BE2C (cell line): ENCODE data around the gene NFASC.

Source experiments
- DNase-seq: peaks from one replicate; pipeline ENCODE4 v3.0.0-alpha.2; 2020
- H3K27me3 ChIP-seq: fragments of 250-450 bp; sonication (Bioruptor Pico); 2 replicates; pipeline ENCODE4 v1.5.1; 2020; ENCODE audit warnings: mild to moderate bottlenecking
- H3K36me3 ChIP-seq: fragments of 250-450 bp; sonication (Bioruptor Pico); 2 replicates; pipeline ENCODE4 v1.5.1; 2020; ENCODE audit warnings: mild to moderate bottlenecking
- H3K4me1 ChIP-seq: fragments of 250-450 bp; sonication (Bioruptor Pico); 2 replicates; pipeline ENCODE4 v1.5.1; 2020
- H3K4me3 ChIP-seq: 2 replicates; pipeline ENCODE4 v1.5.1; 2011; ENCODE audit warnings: low read depth, low read length
- H3K9me3 ChIP-seq: fragments of 250-450 bp; sonication (Bioruptor Pico); 2 replicates; pipeline ENCODE4 v1.5.1; 2020
- TF ChIP-seq, protein P1 (sequence below): IDR thresholded peaks from 2 replicates; pipeline ENCODE4 v1.5.1; 2012; ENCODE audit warnings: mild to moderate bottlenecking, low read depth, low read length

Gene NFASC

DNA sequence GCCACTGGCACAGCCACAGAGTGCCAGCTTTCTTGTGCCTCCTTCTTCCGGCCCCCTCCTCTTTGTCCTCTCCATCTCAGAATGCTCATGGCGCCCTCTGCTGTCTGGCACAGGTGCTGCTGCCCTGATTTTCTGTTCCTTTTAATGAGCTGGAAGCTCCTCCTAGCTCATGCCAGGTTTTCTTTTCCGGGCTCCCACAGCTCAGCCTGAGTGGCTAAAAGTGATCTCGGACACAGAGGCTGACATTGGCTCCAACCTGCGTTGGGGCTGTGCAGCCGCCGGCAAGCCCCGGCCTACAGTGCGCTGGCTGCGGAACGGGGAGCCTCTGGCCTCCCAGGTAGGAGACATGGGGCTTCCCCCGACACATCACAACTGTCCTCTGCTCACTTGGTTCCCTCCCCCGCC is 191.0 kb downstream of the NFASC start:
- H3K4me1 ChIP-seq, result no peaks in the 10 kb centered on the region
- no peak overlapping the region for H3K4me3 ChIP-seq
- DNase-seq, result peak; percentile 84
- no peaks in the 10 kb centered on the region for H3K9me3 ChIP-seq
- no peaks in the 10 kb centered on the region for H3K36me3 ChIP-seq
- TF ChIP-seq, protein P1, sequence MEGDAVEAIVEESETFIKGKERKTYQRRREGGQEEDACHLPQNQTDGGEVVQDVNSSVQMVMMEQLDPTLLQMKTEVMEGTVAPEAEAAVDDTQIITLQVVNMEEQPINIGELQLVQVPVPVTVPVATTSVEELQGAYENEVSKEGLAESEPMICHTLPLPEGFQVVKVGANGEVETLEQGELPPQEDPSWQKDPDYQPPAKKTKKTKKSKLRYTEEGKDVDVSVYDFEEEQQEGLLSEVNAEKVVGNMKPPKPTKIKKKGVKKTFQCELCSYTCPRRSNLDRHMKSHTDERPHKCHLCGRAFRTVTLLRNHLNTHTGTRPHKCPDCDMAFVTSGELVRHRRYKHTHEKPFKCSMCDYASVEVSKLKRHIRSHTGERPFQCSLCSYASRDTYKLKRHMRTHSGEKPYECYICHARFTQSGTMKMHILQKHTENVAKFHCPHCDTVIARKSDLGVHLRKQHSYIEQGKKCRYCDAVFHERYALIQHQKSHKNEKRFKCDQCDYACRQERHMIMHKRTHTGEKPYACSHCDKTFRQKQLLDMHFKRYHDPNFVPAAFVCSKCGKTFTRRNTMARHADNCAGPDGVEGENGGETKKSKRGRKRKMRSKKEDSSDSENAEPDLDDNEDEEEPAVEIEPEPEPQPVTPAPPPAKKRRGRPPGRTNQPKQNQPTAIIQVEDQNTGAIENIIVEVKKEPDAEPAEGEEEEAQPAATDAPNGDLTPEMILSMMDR, result peak; percentile 98
- no peaks in the 10 kb centered on the region for H3K27me3 ChIP-seq

DNA sequence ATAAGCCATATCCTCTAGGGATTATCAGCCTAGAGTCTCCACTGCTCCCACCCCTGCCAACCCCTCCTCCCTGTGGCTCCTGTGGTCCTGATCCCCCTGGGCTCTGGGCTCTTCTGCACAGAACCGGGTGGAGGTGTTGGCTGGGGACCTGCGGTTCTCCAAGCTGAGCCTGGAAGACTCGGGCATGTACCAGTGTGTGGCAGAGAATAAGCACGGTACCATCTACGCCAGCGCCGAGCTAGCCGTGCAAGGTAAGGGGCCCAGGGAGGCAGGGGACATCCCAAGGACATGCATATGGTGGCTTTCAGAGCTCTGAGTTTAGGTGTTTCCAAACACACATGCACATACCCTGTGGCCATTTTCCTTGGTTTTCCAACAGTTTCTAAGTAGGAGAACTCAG is 191.7 kb downstream of the NFASC start:
- TF ChIP-seq, protein P1, result no peak
- no peaks in the 10 kb centered on the region for H3K9me3 ChIP-seq
- no peaks in the 10 kb centered on the region for H3K27me3 ChIP-seq
- no peaks in the 10 kb centered on the region for H3K4me1 ChIP-seq
- H3K36me3 ChIP-seq, result no peaks in the 10 kb centered on the region
- H3K4me3 ChIP-seq, result no peak overlapping the region
- no peak for DNase-seq

DNA sequence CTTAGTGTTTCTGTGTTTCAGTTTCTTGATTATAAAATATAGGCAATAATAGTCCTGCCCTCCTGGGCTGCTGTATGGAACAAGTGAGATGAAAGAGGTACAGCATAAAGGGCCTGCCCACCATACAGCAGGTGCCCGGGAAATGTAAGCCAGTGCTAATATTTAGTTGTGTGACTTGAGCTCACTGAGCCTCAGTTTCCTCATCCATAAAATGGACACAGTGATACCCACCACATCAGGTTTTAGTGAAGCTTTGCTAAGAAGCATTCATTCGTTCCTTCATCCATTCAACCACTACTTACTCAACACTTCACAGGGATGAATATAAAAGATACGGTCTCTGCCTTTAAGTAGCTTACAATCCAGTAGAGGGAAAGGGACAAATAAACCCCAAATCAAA is 192.2 kb downstream of the NFASC start:
- no peaks in the 10 kb centered on the region for H3K9me3 ChIP-seq
- H3K27me3 ChIP-seq, result no peaks in the 10 kb centered on the region
- DNase-seq, result no peak
- H3K36me3 ChIP-seq, result no peaks in the 10 kb centered on the region
- TF ChIP-seq, protein P1, result no peak
- H3K4me1 ChIP-seq, result no peaks in the 10 kb centered on the region
- H3K4me3 ChIP-seq, result no peak overlapping the region

DNA sequence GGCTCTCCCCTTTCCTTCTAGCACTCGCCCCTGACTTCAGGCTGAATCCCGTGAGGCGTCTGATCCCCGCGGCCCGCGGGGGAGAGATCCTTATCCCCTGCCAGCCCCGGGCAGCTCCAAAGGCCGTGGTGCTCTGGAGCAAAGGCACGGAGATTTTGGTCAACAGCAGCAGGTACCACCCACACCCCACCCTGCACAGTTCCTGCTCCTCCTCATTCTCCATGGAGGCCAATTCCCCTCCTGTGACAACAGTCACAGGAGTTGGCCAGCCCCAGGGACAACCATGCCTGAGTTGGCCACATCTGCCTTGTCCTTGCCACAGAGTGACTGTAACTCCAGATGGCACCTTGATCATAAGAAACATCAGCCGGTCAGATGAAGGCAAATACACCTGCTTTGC is 193.6 kb downstream of the NFASC start:
- Histone ChIP-seq H3K36me3 (no peaks in the 10 kb centered on the region), H3K9me3 (no peaks in the 10 kb centered on the region), H3K27me3 (no peaks in the 10 kb centered on the region), H3K4me1 (no peaks in the 10 kb centered on the region), H3K4me3 (no peak overlapping the region)
- DNase-seq, result no peak
- TF ChIP-seq, protein P1, result no peak

DNA sequence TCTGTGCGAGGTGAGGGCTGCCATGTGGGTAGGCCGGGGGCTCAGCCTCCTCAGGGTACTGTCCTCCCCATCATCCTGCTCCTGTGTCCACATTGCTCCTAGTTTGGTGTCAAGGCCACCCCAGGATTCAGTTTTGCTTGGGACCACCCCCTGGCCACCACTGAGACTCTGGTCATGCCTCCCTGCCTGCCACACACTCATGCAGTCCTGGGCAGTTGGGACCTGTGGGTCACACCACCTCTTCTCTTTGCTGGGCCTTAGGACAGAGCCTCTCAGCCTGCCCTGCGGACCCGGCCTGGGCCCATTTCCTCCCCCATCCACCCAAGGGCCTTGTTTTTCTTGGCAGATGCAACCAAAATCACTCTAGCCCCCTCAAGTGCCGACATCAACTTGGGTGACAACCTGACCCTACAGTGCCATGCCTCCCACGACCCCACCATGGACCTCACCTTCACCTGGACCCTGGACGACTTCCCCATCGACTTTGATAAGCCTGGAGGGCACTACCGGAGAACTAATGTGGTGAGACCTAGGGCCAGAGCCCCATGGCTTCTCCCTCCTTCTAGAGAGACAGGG is 194.2 kb downstream of the NFASC start:
- Histone ChIP-seq H3K27me3 (no peaks in the 10 kb centered on the region), H3K4me1 (no peaks in the 10 kb centered on the region), H3K9me3 (no peaks in the 10 kb centered on the region), H3K4me3 (no peak overlapping the region), H3K36me3 (no peaks in the 10 kb centered on the region)
- TF ChIP-seq, protein P1, result no peak
- DNase-seq, result no peak

DNA sequence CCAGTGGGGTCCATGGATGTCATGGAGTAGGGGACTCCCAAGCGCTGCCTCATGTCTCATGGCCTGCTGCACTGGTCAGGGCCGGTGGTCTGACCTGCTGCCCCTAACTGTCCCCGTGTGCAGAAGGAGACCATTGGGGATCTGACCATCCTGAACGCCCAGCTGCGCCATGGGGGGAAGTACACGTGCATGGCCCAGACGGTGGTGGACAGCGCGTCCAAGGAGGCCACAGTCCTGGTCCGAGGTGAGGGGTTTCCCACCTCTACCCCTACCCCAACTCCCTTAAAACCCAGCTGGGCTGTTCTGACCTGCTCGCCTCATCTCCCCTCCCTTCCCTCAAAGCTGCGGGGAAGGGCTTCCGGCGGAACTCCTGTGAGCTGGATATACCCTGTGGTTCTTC is 195.0 kb downstream of the NFASC start:
- no peak for DNase-seq
- Histone ChIP-seq H3K36me3 (no peaks in the 10 kb centered on the region), H3K4me3 (no peak overlapping the region), H3K27me3 (no peaks in the 10 kb centered on the region), H3K9me3 (no peaks in the 10 kb centered on the region), H3K4me1 (no peaks in the 10 kb centered on the region)
- TF ChIP-seq, protein P1, result no peak
